ENCODE data around the gene C13orf46. TPM values are rescaled to one million over a fixed set of nuclear protein-coding genes. Genes with fewer than 3 reads are reported as not detected.

The C13orf46 gene
- total RNA-seq, 4 donors from 2014 or later = not detected

DNA sequence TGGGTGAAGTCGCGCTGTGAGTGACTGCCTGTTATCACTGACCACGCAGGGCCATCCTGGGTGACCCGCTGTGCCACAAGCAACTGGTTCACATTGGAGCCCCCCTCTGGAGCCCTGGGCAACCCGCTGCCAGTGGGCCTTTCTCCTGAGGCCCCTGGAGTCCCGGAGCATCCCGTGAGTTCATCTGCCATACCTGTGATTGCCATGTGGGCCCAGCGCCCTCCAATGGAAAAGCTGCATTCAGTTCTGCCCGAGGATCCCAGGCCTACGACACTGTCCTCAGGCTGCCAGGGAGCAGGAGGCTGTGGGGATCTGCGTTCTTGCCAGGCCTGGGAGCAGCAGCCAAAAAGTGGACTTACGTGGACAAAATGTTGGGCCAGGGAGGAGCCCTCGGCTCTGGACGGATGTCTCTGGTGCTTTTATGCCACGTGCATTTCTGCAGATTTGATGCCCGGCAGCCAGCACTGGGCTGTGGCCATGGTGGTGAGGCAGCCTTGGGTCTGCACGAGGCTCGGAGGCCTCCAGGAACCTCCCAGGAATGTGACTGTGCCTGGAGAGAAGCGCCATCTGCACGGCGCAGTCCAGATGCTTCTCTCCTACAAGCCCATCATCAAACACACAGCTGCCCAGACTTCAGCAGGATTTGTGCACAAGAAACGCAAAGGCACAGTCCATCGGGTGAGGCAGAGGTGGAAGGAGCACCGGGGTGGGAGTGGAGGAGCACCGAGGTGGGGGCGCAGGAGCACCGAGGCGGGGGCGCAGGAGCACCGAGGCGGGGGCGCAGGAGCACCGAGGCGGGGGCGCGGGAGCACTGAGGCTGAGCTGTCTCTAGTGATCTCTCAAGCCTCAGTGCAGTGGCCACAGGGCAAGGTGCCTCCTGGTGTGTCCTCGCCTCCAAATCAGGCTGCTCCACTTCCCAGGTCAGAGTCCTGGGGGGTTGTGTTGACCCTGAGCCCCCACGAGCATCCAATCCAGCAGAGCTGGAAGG lies 44.0 kb downstream of the C13orf46 start:
- 50 to 80% methylated on average over 1 to 2 of the region's 38 CpGs for WGBS, 2 donors
- DNase-seq = no peak
- no peak for TF ChIP-seq POLR2A (IDR thresholded peaks at IDR 0.05)
- TF ChIP-seq, protein P1, sequence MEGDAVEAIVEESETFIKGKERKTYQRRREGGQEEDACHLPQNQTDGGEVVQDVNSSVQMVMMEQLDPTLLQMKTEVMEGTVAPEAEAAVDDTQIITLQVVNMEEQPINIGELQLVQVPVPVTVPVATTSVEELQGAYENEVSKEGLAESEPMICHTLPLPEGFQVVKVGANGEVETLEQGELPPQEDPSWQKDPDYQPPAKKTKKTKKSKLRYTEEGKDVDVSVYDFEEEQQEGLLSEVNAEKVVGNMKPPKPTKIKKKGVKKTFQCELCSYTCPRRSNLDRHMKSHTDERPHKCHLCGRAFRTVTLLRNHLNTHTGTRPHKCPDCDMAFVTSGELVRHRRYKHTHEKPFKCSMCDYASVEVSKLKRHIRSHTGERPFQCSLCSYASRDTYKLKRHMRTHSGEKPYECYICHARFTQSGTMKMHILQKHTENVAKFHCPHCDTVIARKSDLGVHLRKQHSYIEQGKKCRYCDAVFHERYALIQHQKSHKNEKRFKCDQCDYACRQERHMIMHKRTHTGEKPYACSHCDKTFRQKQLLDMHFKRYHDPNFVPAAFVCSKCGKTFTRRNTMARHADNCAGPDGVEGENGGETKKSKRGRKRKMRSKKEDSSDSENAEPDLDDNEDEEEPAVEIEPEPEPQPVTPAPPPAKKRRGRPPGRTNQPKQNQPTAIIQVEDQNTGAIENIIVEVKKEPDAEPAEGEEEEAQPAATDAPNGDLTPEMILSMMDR (IDR thresholded peaks at IDR 0.05) = no peak
- Histone ChIP-seq H3K4me1 (peaks cover 3 to 32% (median 22%) of the 10 kb centered on the region in 3 donors), H3K27ac (peak overlapping the region in 3 of 4 donors; percentile 22 to 77 (median 72)), H3K36me3 (no peaks in the 10 kb centered on the region), H3K27me3 (peaks cover 0 to 39% (median 0%) of the 10 kb centered on the region in 4 donors), H3K9me3 (no peaks in the 10 kb centered on the region), H3K4me3 (no peak overlapping the region)
- intact Hi-C loops (cut with DNase I) = no loop called here

DNA sequence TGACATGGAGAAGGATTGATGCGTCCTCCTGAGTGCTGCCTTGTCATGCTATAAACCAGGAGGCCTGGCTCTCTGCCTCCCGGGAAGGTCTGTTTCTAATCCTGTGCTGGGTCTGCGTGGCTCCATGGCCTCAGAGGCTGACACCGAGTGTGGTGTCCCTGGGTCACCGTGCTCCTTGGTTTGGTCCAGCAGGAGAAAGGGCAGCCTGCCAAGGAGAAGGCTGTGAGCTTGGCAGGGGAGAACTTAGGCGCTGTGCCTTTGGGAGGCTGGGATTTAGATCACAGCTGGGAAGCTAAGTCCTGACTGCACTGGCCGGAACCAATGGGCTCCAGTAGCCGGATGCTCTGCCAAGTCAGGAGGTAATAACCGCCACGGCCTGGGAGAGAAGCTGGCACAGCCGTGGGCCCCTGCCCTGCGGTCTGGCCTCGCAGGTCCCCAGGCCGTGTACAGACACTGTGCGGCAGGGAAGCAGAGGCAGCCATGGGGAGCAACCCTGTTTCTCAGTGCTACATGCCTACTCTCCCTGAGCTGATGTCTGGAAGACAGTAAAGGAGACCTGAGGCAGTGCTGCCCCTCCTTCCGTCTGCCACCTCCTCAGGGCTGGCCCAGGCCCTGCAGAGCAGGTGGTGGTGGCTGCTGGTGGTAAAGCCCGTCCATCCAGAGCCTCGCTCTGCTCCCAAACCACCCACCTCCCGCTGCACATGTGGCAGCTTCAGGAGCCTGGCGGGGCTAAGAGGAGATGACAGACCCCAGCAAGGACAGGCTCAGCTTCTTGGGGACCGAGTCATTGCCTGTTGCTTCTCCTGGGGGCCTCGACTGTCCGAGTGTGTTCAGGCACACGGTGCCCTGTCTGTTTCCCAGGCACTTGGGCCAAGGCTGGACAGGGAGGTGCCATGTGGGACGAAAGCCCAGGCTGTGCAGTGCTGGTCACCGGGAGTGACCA lies 44.9 kb downstream of the C13orf46 start:
- Histone ChIP-seq H3K4me3 (no peak overlapping the region), H3K36me3 (no peaks in the 10 kb centered on the region), H3K4me1 (peaks cover 3 to 30% (median 22%) of the 10 kb centered on the region in 3 donors), H3K27ac (peak overlapping the region; percentile 22 to 77 (median 58)), H3K9me3 (no peaks in the 10 kb centered on the region), H3K27me3 (peaks cover 0 to 39% (median 0%) of the 10 kb centered on the region in 4 donors)
- TF ChIP-seq, protein P1 (IDR thresholded peaks at IDR 0.05) = no peak
- TF ChIP-seq POLR2A (IDR thresholded peaks at IDR 0.05) = no peak
- intact Hi-C loops (cut with DNase I) = no loop called here
- 37 to 38% methylated on average over 5 to 14 of the region's 26 CpGs for WGBS, 2 donors
- DNase-seq = no peak

DNA sequence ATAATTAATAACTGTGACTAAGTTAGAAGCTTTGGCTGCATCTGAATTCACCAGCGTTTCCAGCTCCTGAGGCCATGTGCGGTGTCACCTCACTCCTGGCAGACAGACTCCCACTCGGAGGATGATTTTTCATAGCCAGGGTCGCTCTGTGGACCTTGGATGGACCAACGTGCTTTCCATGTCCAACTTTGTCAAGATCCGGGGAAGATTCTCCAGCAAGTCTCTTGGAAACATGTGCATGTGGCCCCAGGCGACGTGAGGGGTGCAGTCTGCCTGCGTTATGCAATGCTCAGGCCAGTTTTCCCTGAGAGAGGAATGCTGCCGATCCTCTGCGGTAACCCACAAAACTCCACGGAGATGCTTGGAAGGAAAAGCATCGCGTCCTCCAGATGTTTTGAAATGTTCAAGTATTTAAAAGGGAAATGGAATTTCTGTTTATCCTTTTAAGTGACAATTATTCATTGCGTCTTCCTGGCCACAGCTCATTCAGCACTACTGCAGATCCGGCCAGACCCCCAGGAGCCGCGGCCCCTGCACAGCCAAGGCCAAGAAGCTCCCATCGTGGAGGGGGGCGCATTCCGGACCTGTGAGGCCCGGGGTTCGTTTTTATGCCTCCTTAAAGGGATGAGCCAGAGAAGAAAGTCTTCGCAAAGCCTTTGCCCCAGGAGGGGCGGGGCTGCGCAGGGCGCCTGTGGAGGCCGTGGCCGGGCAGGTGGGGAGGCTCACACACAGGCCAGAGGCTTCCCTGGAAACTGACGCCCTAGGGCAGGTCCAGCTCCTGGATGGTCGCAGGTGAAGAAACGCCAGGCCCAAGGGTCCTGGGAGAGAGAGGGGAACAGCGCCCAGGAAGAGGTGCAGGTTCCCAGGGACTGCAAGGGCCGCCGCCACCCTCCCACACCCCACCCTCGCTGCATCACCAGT lies 46.0 kb downstream of the C13orf46 start:
- intact Hi-C loops (cut with DNase I) = no loop called here
- Histone ChIP-seq H3K27me3 (peaks cover 0 to 39% (median 0%) of the 10 kb centered on the region in 4 donors), H3K9me3 (no peaks in the 10 kb centered on the region), H3K4me3 (no peak overlapping the region), H3K36me3 (no peaks in the 10 kb centered on the region), H3K27ac (peak overlapping the region; percentile 33 to 77 (median 58)), H3K4me1 (peaks cover 3 to 30% (median 22%) of the 10 kb centered on the region in 3 donors)
- no peak for DNase-seq
- no peak for TF ChIP-seq POLR2A (IDR thresholded peaks at IDR 0.05)
- TF ChIP-seq, protein P1 (IDR thresholded peaks at IDR 0.05) = no peak
- 44 to 53% methylated on average over 12 to 16 of the region's 36 CpGs for WGBS, 2 donors

GRCh38 chr13:113926951-113927660 lies 46.8 kb downstream of the C13orf46 start:
- peaks cover 0 to under 1% (median 0%) of the 10 kb centered on the region in 3 donors for H3K9me3 ChIP-seq
- 65 to 84% methylated on average over 7 of the region's 12 CpGs for WGBS, 2 donors
- no peak overlapping the region for H3K4me3 ChIP-seq
- H3K27me3 ChIP-seq = peaks cover 0 to 39% (median 0%) of the 10 kb centered on the region in 4 donors
- DNase-seq = no peak
- peak overlapping the region; percentile 7 to 77 (median 52) for H3K27ac ChIP-seq
- peaks cover 3 to 30% (median 22%) of the 10 kb centered on the region in 3 donors for H3K4me1 ChIP-seq
- TF ChIP-seq POLR2A (IDR thresholded peaks at IDR 0.05) = no peak
- TF ChIP-seq, protein P1 (IDR thresholded peaks at IDR 0.05) = no peak
- H3K36me3 ChIP-seq = no peaks in the 10 kb centered on the region
- intact Hi-C loops (cut with DNase I) = no loop called here

All from esophagus squamous epithelium (tissue), 5 donors.